ENCODE data around the gene SYT14. TPM values are rescaled to one million over a fixed set of nuclear protein-coding genes. Genes with fewer than 3 reads are reported as not detected.

SYT14 gene
- polyA plus RNA-seq, 2 of the 4 experiments (the other 2 are of a cell fraction) = 0.01 to 0.06 TPM

GRCh38 chr1:209993061-209993830 is 55.2 kb downstream of the SYT14 start:
- FAIRE-seq (no peak), ATAC-seq (no peak), DNase-seq (ENCODE audit: low read depth in 1 of 2, low spot score in 1 of 2) (no peak)
- POLR2A ChIA-PET = no interaction called here
- Histone ChIP-seq H3K27ac (no peak overlapping the region), H3K4me2 (no peak overlapping the region), H3K4me1 (no peaks in the 10 kb centered on the region), H3K4me3 (no peak overlapping the region), H3K9me3 (no peaks in the 10 kb centered on the region)
- CTCF ChIA-PET = interaction anchor here (0.9 to 14.8 kb wide), 7 partner anchors 21 to 172 kb away, joined by 3 to 235 read pairs (median 3); no protein-coding TSS in a partner anchor
- TF ChIP-seq TP53 (CRISPR knock-in tag; IDR thresholded peaks at IDR 0.05) = no peak
- TF ChIP-seq ESRRA (IDR thresholded peaks at IDR 0.05; ENCODE audit: borderline replicate concordance, low read length) = no peak
- TF ChIP-seq USF2 (IDR thresholded peaks at IDR 0.05) = no peak
- TF ChIP-seq KDM5A (IDR thresholded peaks at IDR 0.05) = no peak
- TF ChIP-seq RCOR1 (IDR thresholded peaks at IDR 0.05; ENCODE audit: low read depth, low read length) = no peak
- no peak for TF ChIP-seq PHF8 (IDR thresholded peaks at IDR 0.05; ENCODE audit: borderline replicate concordance, low read depth)
- no peak for TF ChIP-seq MAFK (IDR thresholded peaks at IDR 0.05; ENCODE audit: partially characterized antibody)
- TF ChIP-seq RARB (CRISPR knock-in tag; IDR thresholded peaks at IDR 0.05) = no peak
- no peak for TF ChIP-seq ELK1 (IDR thresholded peaks at IDR 0.05; ENCODE audit: low read depth, low read length)
- TF ChIP-seq HOXA7 (CRISPR knock-in tag; IDR thresholded peaks at IDR 0.05) = no peak
- TF ChIP-seq ZSCAN20 (CRISPR knock-in tag; IDR thresholded peaks at IDR 0.05) = no peak
- TF ChIP-seq BCL3 (IDR thresholded peaks at IDR 0.05) = no peak
- 36% methylated on average over 8 of the region's 9 CpGs for WGBS (ENCODE audit: missing lambda C conversion rate)

GRCh38 chr1:209996348-209996747 is 58.3 kb downstream of the SYT14 start:
- Histone ChIP-seq H3K27ac (no peak overlapping the region), H3K9me3 (no peaks in the 10 kb centered on the region), H3K4me2 (no peak overlapping the region), H3K4me3 (no peak overlapping the region), H3K4me1 (no peaks in the 10 kb centered on the region)
- FAIRE-seq (no peak), ATAC-seq (no peak), DNase-seq (ENCODE audit: low read depth in 1 of 2, low spot score in 1 of 2) (no peak)
- TF ChIP-seq TFCP2L1 (CRISPR knock-in tag; IDR thresholded peaks at IDR 0.05) = no peak
- no peak for TF ChIP-seq BHLHE40 (IDR thresholded peaks at IDR 0.05; ENCODE audit: low read depth, low read length)
- TF ChIP-seq RNF2 (IDR thresholded peaks at IDR 0.05; ENCODE audit: borderline replicate concordance, low read depth) = no peak
- TF ChIP-seq NPAS2 (CRISPR knock-in tag; IDR thresholded peaks at IDR 0.05; ENCODE audit: borderline replicate concordance) = no peak
- no peak for TF ChIP-seq PHF8 (IDR thresholded peaks at IDR 0.05; ENCODE audit: borderline replicate concordance, low read depth)
- no peak for TF ChIP-seq CTCF (IDR thresholded peaks at IDR 0.05)
- no peak for TF ChIP-seq HOXA7 (CRISPR knock-in tag; IDR thresholded peaks at IDR 0.05)
- TF ChIP-seq MAX (IDR thresholded peaks at IDR 0.05) = no peak
- TF ChIP-seq POLR2AphosphoS2 (conservative IDR thresholded peaks at IDR 0.05; ENCODE audit: low read length) = no peak
- no peak for TF ChIP-seq E2F6 (IDR thresholded peaks at IDR 0.05; ENCODE audit: borderline replicate concordance, low read depth)
- TF ChIP-seq BCL3 (IDR thresholded peaks at IDR 0.05) = no peak
- no peak for TF ChIP-seq GATA3 (IDR thresholded peaks at IDR 0.05; ENCODE audit: borderline replicate concordance)
- no peak for TF ChIP-seq CBX2 (IDR thresholded peaks at IDR 0.05; ENCODE audit: borderline replicate concordance, low read depth)
- TF ChIP-seq HEYL (CRISPR knock-in tag; IDR thresholded peaks at IDR 0.05) = no peak
- no peak for TF ChIP-seq FOSL2 (IDR thresholded peaks at IDR 0.05)
- TF ChIP-seq FOSL2 (CRISPR knock-in tag; IDR thresholded peaks at IDR 0.05) = no peak
- no peak for TF ChIP-seq EHMT2 (IDR thresholded peaks at IDR 0.05; ENCODE audit: low read depth)
- TF ChIP-seq RCOR1 (IDR thresholded peaks at IDR 0.05; ENCODE audit: low read depth, low read length) = no peak
- 2% methylated on average over 2 of the region's 2 CpGs for WGBS (ENCODE audit: missing lambda C conversion rate)
- POLR2A ChIA-PET = no interaction called here
- CTCF ChIA-PET = interaction anchor here (1.7 kb wide), 1 partner anchor 136 kb away, joined by 9 read pairs; no protein-coding TSS in a partner anchor
